Sigmoid colon (tissue), 7 donors: Measurements from ENCODE around the gene IL17D. TPM values are rescaled to one million over a fixed set of nuclear protein-coding genes. Genes with fewer than 3 reads are reported as not detected.

Source experiments
- DNase-seq: peaks from one replicate; pipeline ENCODE4 v3.0.0-alpha.2; 2019
- H3K27ac ChIP-seq, 4 donors: fragments of 200-600 bp; sonication (generic); one replicate each; pipeline ENCODE4 v1.5.1; 2016 to 2019; ENCODE audit warnings: mild to moderate bottlenecking in 1 of 4
- H3K27me3 ChIP-seq, 3 donors: fragments of 200-600 bp; sonication (generic); one replicate each; pipeline ENCODE4 v1.5.1; 2019; ENCODE audit warnings: mild to moderate bottlenecking in 1 of 3
- H3K36me3 ChIP-seq, 4 donors: fragments of 200-600 bp; sonication (generic); one replicate each; pipeline ENCODE4 v1.5.1; 2016 to 2019
- H3K4me1 ChIP-seq, 4 donors: fragments of 200-600 bp; sonication (generic); one replicate each; pipeline ENCODE4 v1.5.1; 2017 to 2019
- H3K4me3 ChIP-seq, 4 donors: fragments of 200-600 bp; sonication (generic); one replicate each; pipeline ENCODE4 v1.5.1; 2017 to 2019; ENCODE audit warnings: mild to moderate bottlenecking in 2 of 4, moderate library complexity in 1 of 4
- H3K9me3 ChIP-seq, 4 donors: fragments of 200-600 bp in 3 of 4; sonication (generic) in 3 of 4; one replicate each; pipeline versions ENCODE4 v1.5.1 to v1.6.1; 2013 to 2019
- CTCF ChIP-seq, 4 experiments: fragments of 450-650 bp in 3 of 4; fragments of 200-600 bp in 1 of 4; IDR thresholded peaks; one replicate each; pipeline ENCODE4 v1.5.1; 2016 to 2019; ENCODE audit warnings: antibody characterized with exemption in 4 of 4, mild to moderate bottlenecking in 3 of 4, moderate library complexity in 2 of 4
- EP300 ChIP-seq, 4 donors: sonication (generic); formaldehyde crosslinking; IDR thresholded peaks; one replicate each; pipeline ENCODE4 v1.6.1; 2017; ENCODE audit warnings: antibody characterized with exemption in 4 of 4
- POLR2A ChIP-seq, 2 donors: fragments of 450-650 bp; IDR thresholded peaks; one replicate each; pipeline ENCODE4 v1.6.1; 2016; ENCODE audit warnings: antibody characterized with exemption in 2 of 2, mild to moderate bottlenecking in 2 of 2, moderate library complexity in 2 of 2
- POLR2AphosphoS5 ChIP-seq, 4 donors: sonication (generic); formaldehyde crosslinking; IDR thresholded peaks; one replicate each; pipeline ENCODE4 v1.6.1; 2017; ENCODE audit warnings: antibody characterized with exemption in 4 of 4
- WGBS, 2 donors: extraction: QIAGEN DNeasy Blood & Tissue Kit; methylation state at CpG; one replicate each; pipeline ENCODE4 v1.1.7; 2013; 5-methylcytosine and 5-hydroxymethylcytosine counted together
- intact Hi-C: fragments of 100-400 bp; cut with DNase I; formaldehyde crosslinking; loops from one replicate; pipeline ENCODE4 v1.15.1; 2023
- polyA plus RNA-seq, 3 donors: library from polyadenylated mRNA; stranded (reverse); fragments of 200-250 nt; gene quantifications; one replicate each; pipeline ENCODE4 v1.2.3, GENCODE V29; 2013
- total RNA-seq, 4 donors: library from RNA; depleted of rRNA; stranded (reverse); fragments of >200 nt; gene quantifications; one replicate each; pipeline ENCODE4 v1.1.0, GENCODE V29; 2016
- donor health status: healthy with polysubstance abuse.
- donor health status: Bipolar disorder and iron deficiency.
- donor health status: healthy.

Gene IL17D
- total RNA-seq (1 to 10 TPM; 1.4 to 3.2 (median 1.6) TPM), polyA plus RNA-seq (under 1 TPM in 2 of 3 donors, not detected in 1; 0.52 to 0.60 TPM)

- Histone ChIP-seq H3K4me1 (peaks cover 0 to 14% (median 11%) of the 10 kb centered on the region in 4 donors), H3K27ac (peak within 1 kb of the TSS; percentile 49 to 75 (median 62)), H3K27me3 (peaks cover 0 to 32% (median 6%) of the 10 kb centered on the region in 3 donors), H3K36me3 (no peaks in the 10 kb centered on the region), H3K4me3 (peak within 1 kb of the TSS; percentile 55 to 80 (median 68)), H3K9me3 (no peaks in the 10 kb centered on the region)
- DNase-seq = no peak
- intact Hi-C loops = loop anchor here (5.0 to 10.0 kb wide), 2 partner anchors 206 to 518 kb away; no protein-coding TSS in a partner anchor
- TF ChIP-seq POLR2A (IDR thresholded peaks at IDR 0.05) (no peak), CTCF (IDR thresholded peaks at IDR 0.05) (no peak), EP300 (IDR thresholded peaks at IDR 0.05) (no peak), POLR2AphosphoS5 (IDR thresholded peaks at IDR 0.05) (no peak)
- 1% methylated on average over 94 of the region's 94 CpGs for WGBS, 2 donors
Observed at GRCh38 chr13:20702915-20703779, at the start of gene IL17D. Gene IL17D (plus strand): TSS chr13:20703699. CDS start chr13:20704002, 303 bp downstream.

GRCh38 chr13:20654156-20654555, 49.3 kb upstream of the IL17D start:
- no peaks in the 10 kb centered on the region for H3K27me3 ChIP-seq
- no peak for DNase-seq
- intact Hi-C loops = no loop called here
- no peaks in the 10 kb centered on the region for H3K4me1 ChIP-seq
- H3K4me3 ChIP-seq = no peak overlapping the region
- H3K9me3 ChIP-seq = no peaks in the 10 kb centered on the region
- WGBS, 2 donors = 92 to 96% methylated on average over 1 of the region's 1 CpG
- no peak overlapping the region for H3K27ac ChIP-seq
- TF ChIP-seq POLR2AphosphoS5 (IDR thresholded peaks at IDR 0.05) = no peak
- TF ChIP-seq POLR2A (IDR thresholded peaks at IDR 0.05) = no peak
- TF ChIP-seq EP300 (IDR thresholded peaks at IDR 0.05) = no peak
- no peak for TF ChIP-seq CTCF (IDR thresholded peaks at IDR 0.05)
- peaks cover 0 to 18% (median 0%) of the 10 kb centered on the region in 4 donors for H3K36me3 ChIP-seq

GRCh38 chr13:20658451-20659040, 45.0 kb upstream of the IL17D start:
- intact Hi-C loops = no loop called here
- WGBS, 2 donors = 84 to 85% methylated on average over 5 of the region's 5 CpGs
- H3K36me3 ChIP-seq = peaks cover 0 to 31% (median 0%) of the 10 kb centered on the region in 4 donors

GRCh38 chr13:20664351-20664750, 39.1 kb upstream of the IL17D start:
- Histone ChIP-seq H3K27me3 (no peaks in the 10 kb centered on the region), H3K4me1 (no peaks in the 10 kb centered on the region), H3K27ac (no peak overlapping the region), H3K9me3 (no peaks in the 10 kb centered on the region), H3K36me3 (peaks cover 0 to 25% (median 2%) of the 10 kb centered on the region in 4 donors), H3K4me3 (no peak overlapping the region)
- no peak for DNase-seq
- TF ChIP-seq CTCF (IDR thresholded peaks at IDR 0.05) = no peak
- TF ChIP-seq POLR2AphosphoS5 (IDR thresholded peaks at IDR 0.05) = no peak
- TF ChIP-seq POLR2A (IDR thresholded peaks at IDR 0.05) = no peak
- TF ChIP-seq EP300 (IDR thresholded peaks at IDR 0.05) = no peak
- intact Hi-C loops = no loop called here

More at GRCh38 chr13:20658451-20659040, 45.0 kb upstream of the IL17D start:
- TF ChIP-seq POLR2AphosphoS5 (IDR thresholded peaks at IDR 0.05) = no peak
- TF ChIP-seq POLR2A (IDR thresholded peaks at IDR 0.05) = no peak
- TF ChIP-seq EP300 (IDR thresholded peaks at IDR 0.05) = no peak
- TF ChIP-seq CTCF (IDR thresholded peaks at IDR 0.05) = no peak
- Histone ChIP-seq H3K4me3 (no peak overlapping the region), H3K9me3 (no peaks in the 10 kb centered on the region), H3K4me1 (no peaks in the 10 kb centered on the region), H3K27me3 (no peaks in the 10 kb centered on the region), H3K27ac (no peak overlapping the region)
- no peak for DNase-seq
